Esophagus mucosa (tissue), 1 donor: Measurements from ENCODE around the gene NOP9. TPM values are rescaled to one million over a fixed set of nuclear protein-coding genes. Genes with fewer than 3 reads are reported as not detected.

Source experiments
- ATAC-seq: fragments of 200-7000 bp; cut with Tn5 transposase; one replicate; pipeline ENCODE4 v1.9.1; 2020
- total RNA-seq: library from RNA; stranded (reverse); gene quantifications from one replicate; pipeline ENCODE4 v1.2.4, GENCODE V29; 2023
- donor health status: DM: yes; HTN: yes; CAD: no.

Gene NOP9
- total RNA-seq, 1 donor from 2014 or later, result 20.5 TPM

DNA sequence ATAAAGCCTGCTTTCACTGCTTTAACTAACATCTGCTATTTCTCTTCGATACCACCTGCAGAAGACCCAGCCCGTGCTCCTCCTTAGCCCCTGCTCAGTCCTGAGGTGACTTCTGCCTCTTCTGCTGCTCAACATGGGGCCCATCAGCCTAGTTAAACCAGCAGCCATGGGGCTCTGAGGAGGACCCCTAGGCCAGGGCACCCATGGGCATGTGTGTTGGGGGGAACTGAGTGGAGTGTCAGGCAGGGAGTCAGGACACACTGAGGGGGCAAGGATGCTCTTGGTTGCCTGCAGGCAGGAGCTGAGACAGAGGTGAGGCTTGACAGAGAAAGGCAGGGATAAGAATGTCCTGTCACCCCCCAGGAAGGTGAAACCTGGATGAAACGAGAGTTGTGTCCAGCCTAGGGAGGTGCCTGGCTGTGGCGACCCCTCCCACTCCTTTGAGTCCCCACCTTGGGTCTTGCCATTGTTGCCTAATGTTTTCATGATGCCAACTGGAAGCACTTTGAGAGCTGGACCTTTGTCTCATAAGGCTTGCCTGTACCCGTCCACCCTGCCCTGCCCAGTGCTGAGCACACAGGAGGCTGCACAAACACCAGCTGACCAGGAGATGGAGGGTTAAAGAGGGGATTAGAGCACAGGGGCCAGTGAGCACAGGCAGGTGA is 15.7 kb upstream of the NOP9 start:
- no peak for ATAC-seq

DNA sequence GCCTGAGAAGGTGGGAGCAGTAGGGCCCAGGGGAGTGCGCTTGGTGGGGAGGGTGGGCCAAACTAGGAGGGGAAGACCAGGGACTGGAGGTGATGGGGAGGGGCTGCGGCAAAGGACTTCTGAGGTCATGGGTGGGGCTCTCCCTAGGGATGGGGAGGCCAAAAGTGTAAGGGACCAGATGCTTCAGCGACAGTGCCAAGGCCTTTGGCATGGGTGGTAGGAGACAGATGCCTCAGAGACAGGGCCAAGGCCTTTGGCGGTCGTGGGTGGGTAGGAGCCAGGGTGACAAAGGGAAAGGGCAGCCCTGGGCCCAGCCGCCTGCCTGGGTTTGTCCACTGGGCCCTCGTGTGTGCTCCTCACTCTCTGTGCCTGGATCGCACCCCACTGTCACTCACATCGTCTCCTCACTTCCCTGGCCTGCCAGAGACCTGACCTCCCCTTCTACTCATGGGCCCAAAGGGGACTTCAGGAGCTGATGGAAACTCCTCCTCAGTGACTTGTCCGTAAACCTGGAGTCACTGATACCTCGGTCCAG is 15.1 kb upstream of the NOP9 start:
- no peak for ATAC-seq

DNA sequence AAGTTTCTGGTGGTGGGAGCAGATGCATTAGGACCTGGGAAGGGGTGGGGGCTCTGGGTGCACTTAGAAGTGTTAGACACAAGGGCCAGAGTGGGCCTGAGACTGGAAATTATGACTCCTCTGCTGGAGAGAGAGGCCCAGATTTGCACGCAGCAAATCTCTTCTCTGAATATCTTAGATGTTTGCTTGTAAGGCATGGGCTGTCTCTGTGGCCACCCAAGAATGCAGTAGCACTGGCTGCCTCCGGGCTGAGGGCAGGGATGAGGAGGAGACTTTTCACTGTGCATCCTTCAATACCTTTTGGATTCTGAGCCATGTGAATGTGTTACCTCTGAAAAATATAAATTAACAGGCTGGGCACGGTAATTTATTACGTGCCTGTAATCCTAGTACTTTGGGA is 14.3 kb upstream of the NOP9 start:
- ATAC-seq, result no peak

DNA sequence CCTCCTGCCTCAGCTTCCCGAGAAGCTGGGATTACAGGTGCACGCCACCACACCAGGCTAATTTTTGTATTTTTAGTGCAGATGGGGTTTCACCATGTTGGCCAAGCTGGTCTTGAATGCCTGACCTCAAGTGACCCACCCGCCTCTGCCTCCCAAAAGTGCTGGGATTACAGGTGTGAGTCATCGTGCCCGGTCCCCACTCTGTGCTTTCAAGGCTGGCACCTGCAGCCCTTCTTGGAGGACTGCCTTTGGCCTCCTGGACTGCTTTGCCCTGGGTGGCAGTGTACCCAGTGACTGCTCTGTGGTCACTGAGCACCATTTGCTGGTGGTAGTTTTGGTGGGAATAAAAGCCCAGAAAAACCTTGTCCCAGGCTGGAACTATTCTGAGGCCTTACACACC is 12.7 kb upstream of the NOP9 start:
- ATAC-seq, result no peak

DNA sequence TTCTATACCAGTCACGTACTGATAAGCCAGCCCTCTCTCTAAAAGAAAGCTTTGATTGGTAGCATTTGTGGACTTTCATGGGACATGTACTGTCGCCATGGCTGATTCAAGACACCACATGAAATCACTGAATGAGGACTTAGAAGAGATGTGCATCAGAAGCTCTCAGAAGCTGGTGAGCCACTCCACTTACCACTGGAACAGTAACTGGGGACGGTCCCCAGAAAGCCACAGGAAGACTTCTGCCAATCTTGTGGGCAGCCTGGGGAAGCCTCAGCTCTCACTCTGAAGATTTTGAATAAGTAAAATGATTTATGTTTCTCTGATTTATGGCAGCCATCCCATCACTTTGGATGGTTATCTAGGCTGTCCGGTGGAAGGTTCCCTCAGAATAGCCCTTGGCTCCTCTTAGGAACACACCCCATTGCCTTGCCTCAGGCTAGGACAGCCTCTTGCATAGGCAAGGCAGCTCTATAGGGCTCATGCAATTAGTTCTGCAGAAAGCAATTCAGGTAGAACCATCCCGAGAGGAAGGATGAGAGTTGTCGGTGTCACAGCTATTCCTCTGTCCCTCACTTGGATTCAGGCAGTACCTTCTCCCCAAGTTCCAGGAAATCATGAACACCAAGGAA is 9.9 kb upstream of the NOP9 start:
- no peak for ATAC-seq

DNA sequence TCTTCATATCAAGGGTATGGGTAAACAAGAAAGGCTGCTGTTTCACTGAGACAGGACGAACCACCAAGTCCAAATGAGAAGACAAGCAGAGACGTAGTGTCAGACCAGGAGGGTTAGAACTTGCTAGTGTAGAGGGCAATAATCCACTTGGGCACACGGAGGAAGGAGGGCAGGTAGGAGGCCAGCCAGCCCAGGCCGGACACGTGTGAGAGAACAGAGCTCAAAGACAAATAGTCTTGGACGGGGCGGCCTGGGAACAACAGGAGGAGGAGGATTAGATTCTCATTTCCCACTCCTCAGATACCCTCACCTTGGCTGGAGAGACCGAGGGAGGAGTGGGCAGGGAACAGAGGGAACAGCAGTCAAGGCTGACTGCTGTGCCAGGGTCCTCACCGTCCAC is 8.9 kb upstream of the NOP9 start:
- no peak for ATAC-seq

DNA sequence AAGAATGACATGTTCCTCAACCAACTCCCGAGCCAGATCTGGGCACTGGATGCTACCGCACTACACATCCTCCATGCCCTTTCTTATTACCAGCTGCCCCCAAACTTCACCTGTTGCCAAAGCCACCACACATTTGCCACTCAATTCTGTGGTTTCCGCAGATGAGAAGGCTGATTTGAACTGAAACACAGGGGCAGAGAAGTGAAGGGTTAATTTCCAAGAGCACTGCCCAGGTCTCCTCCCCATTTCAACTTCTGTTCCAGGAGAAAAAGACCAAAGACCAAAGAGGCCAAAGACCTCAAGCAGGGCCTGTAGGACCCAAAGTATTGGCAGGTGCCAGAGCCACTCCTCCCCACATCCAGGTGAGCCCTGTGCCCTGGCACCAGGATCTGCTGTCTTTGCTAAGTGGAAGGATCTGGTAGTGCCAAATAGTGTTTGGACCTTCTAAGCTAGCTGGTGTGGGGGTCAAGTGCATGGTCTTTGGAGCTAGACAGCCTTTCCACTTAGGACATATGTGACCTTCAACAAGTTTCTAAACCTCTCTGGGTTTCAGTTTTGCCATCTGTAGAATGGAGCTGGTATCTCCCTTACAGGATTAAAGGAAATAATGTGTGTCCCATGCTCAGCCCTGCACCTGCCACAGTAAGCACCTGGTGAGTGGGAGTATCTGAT is 8.1 kb upstream of the NOP9 start:
- ATAC-seq, result no peak

DNA sequence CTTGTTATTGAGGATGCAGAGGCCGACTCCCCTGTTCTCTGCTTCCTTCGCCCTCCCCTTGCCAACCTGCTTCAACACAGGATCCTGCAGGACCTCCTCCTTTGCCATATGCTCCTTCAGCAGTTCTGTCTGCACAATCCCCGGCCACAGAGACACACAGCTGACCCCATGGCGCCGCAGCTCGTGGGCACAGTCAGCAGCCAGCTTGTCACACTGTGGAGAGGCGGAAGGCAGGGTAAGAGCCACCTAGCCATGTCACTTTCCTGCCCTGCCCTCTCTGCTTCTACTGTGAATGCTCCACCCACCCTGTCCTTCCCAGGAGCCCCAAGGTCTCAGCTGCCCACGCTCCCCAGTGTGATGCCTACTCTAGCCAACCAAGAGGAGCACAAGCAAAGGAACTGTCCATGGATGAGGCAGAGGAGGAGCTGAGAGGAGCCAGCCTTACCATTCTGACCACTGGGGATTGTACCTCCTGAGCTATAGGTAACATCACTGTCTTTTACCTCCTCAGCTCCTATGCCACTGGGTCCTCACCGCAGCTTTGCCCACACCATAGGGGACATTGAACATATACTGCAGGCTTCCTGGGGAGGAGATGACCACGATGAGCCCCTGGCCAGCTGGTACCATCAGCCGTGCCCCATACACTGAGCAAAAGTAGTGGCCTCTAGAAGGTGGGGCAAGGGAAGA is 7.4 kb upstream of the NOP9 start:
- ATAC-seq, result no peak

DNA sequence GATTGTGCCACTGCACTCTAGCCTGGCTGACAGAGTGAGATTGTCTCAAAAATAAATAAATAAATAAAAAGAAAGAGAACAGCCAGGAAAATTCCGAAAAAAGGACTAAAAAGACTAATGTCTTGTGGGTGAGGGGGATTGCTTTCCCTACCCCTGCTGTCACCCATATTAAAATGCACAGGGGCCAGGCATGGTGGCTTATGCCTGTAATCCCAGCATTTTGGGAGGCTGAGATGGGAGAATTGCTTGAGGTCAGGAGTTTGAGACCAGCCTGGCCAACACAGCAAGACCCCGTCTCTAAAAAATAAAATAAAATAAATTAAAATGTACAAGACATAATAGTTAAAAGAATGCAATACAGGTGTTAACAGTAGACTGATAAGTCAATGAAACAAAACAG is 6.1 kb upstream of the NOP9 start:
- no peak for ATAC-seq

DNA sequence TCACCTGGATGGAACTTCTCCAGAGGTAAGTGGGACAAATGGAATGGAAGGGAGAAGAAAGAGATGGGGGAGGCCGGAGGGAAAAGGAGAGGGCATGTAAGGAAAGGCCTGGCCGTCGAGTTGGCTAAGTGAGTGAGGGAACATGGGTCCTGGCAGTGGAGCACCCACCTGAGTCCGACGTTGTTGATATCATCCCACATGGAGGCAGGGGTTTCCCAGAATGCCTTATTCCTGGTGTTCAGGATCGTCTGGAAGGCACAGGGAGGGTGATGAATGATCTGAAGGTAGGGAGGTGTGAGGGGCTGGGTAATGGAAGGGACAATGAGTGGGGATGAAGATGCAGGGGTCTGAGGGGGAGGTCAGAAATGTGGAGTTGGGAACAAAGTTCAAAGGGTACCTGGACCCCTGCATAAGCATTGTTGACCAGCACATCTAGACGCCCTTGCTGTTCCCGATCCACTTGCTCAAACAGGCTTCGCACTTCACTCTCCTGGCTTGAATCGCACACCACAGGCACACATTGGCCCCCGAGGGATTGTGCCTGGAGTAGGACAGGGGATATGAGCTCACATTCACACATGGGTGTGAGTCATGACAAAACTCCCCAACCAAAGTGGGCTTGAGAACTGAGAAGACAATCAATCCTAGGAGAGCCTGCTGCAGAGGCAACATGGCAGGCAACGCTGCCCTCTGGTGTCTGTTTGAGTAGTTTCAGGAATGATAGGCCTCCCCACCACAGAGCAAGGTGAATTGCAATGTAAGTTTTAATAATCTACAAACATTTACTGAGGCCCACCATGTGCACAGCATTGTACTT is 3.1 kb upstream of the NOP9 start:
- peak; percentile 58 for ATAC-seq

DNA sequence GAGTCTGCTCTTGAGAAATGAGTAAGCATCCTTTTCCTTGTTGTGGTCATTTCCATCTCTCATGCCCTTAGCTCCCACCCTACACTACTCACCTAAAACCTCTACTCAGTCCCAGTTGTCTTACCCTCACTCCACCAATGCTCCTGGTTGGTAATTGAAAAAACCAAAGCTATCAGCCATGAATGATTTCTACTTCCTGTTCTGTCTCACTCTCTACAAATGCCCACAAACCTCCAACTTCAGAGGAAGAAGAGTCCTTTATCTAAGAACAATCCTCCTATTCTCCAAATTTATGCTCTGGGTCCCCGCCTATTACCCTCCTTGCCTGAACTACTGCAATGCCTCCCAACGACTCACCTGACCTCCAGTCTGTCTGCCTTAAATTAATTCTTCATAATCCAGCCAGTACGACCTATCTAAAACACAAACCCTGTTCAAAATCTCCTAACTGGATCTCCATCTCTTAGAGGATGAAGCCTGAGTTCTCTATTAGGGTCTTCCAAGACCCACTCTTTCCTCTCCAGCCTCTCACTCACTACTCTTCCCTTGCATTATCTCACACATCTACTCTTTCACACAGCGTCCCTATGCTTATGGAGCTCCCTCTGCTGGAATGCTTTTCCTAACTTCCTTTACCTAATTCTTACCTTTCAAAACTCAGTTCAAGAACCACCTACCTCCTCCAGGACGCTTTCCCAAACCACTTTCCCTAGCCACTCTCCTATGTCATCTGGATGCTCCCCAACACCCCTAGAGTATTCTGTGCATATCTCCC is 2.3 kb upstream of the NOP9 start:
- peak; percentile 11 for ATAC-seq

DNA sequence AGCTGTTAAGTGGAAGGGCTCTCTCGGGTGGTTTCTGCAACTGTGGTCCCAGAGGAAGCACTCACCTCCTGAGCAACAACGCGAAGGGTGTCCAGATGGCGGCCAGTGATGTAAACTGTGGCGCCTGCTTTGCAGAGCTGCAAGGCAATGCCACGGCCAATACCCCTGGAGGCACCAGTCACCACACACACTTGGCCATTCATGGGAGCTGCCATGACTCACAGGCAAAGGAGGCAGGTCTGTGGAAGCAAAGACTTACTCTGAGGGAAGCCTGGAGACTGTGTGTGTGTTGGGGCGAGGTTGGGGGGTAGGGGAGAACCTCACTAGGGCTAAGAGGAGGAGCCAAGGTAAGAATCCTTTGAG is 777 bp upstream of the NOP9 start:
- peak; percentile 83 for ATAC-seq

DNA sequence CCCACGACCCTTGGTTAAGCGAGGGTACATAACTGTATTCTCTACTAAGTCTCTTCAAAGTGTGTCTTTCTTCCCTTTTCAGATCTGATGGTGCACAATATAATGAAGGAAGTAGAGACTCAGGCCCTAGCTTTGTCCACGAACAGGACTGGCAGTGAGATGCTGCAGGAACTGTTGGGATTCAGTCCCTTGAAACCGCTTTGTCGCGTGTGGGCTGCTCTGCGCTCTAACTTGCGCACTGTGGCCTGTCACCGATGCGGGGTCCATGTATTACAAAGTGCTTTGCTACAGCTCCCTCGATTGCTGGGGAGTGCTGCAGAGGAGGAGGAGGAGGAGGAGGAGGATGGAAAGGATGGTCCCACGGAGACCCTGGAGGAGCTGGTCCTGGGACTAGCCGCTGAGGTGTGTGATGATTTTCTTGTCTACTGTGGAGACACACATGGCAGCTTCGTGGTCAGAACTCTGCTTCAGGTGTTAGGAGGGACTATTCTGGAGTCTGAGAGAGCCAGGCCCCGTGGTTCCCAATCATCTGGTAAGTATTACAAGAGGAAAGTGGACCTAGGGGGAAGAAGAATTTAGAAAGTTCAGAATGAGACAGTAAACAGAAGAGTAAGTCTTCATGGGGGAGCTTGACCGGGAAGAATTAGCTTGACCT is 803 bp downstream of the NOP9 start:
- ATAC-seq, result no peak

DNA sequence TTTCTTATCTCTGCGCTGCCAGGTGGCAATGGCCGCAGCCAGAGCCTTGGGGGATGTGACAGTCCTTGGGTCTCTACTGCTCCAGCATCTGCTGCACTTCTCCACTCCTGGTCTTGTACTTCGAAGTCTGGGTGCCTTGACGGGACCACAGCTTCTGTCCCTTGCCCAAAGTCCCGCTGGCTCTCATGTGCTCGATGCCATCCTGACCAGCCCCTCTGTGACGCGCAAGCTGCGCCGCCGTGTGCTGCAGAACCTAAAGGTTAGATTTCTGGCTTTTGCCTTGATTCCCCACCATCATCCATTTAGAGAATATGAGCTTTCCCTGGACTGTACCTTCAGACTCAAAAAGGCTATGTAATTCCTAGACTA is 4.4 kb downstream of the NOP9 start:
- ATAC-seq, result no peak

DNA sequence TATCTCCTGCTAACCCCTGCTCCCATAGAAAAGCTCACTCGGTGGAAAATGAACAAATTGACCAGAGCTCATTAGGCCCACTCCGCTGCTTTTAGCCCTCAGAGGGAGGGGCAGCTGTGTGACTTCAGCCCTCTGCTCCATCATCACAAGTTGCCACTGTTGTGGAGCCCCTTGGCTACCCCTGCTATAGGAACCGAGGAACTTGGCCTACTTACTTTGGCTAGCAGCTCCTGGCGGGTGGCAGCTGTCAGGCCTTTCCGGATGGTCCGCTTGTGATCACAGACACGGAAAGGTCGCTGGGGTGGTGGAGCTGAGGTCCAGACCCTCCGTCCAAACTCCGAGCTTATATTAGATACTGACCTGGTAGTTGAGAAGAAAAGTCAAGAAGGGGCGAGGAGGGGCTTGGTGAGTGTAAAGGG is 7.5 kb downstream of the NOP9 start:
- ATAC-seq, result no peak

DNA sequence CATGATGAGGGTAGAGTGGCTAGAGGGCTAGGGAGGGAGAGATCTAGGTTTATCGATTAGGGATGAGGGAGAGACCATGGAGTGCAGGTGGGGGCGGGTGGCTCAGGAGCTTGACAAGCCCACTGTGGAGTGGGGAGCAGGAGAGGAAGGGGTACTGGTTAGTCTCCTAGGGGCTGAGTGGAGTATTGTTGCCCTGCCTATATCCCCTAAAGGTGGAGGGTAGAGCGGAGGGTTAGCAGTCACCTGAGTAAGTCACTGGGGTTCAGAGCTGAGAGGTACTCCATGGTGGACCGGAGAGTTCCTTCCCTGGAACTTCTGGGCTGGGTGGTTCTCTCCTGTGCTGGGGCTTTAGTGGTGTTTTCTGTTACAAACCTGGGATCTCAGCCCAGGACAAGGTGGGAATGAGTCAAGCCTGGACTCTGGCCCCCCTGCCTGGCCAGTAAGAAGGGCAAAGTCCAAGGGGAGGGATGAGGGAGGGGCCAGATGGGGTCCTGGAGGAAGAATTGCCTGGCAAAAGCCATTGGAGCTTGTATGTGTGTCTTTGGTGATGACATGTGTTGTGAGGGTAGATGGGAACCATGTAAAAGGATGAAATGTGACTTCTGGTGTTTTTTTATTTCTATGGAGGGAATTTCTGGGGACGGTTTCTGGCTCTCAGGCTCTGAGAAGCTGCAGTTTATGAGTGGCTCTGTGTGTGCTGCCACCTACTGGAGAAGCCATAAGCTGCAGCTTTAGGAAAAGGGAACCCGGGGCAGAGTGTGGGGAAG is 8.1 kb downstream of the NOP9 start, which contains the start of gene CIDEB:
Gene CIDEB (minus strand): TSS at position 403 of the 767 bp plus-strand sequence. CDS start 119 bp downstream, at position 284.
- ATAC-seq, result peak; percentile 8

DNA sequence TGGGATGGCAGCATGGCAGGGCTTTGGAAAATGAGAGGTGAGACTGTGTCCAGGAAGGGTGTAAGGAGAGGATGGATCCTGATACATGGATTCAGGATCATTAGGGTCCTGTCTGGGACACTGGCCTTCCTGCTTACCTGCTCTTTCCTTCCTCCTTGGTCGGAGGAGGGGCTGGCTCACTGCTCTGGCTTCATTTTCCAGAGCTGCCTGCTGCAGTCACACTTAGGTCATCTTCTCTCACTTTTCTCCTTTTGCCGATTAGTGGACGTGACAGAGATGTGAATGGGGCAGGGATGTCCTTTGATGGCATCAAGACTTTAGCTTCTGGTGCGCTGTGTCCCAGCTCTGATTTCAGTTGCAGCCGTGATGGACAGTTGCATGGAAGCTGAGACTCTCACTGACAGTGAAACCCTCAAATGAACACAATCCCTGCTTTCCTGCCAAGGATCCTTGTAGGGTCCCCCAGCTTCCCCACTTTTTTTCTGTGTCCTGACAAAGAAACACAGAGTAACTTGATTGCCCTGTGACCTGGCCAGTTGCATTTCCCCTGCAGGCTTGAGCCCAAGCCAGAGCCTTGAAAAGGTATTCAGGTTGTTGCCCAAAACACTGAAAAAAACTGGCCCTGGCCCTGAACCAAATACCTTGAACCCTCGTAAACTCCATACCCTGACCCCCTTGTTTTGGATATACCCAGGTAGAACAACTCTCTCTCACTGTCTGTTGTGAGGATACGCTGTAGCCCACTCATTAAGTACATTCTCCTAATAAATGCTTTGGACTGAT is 8.9 kb downstream of the NOP9 start:
- ATAC-seq, result no peak

DNA sequence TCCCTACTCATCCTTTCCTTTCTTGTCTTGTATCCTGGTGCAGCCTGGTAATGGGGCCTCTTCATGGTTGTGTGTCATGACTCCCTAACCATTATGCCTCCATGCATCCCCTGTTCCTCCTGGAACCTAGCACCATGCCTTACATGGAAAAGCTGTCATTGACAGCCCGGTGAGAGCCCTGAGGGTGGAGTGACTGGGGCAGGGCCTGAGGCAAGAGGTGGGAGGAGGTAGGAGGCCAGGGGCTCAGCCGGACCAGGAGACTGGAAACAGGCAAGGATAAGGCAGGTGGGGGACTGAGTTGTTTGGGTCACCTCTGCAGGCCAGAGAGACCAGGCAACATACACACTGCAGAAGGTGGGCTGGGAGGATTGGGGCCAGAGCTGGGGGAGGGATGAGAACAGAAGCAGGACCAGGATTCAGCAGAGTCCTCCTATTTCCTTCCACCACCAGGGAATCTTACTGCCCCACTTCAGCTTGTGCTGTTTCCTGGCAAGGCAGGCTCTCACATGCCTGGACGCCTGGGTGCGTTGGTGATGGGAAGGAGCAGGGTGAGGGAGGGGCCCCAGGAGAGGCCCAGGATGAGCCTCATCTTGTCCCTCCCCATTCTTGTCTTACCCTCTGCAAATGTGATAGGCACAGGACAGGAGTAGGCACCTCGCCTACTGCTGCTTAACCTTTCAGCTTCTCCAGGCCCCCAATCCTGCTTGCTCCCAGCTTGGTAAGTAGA is 10.1 kb downstream of the NOP9 start, which contains the start of gene LTB4R2:
Gene LTB4R2 (plus strand): TSS at position 603 of the 727 bp plus-strand sequence. CDS start 525 bp downstream, outside the sequence.
- ATAC-seq, result peak; percentile 63
